ENCODE results near the gene GFI1B. TPM values are rescaled to one million over a fixed set of nuclear protein-coding genes. Genes with fewer than 3 reads are reported as not detected.
"Not testable (repeated sequence)": the region's sequence is repeated elsewhere in the genome, so short reads cannot be mapped to it uniquely, and the experiment has no call there.

Gene GFI1B
- total and polyA plus RNA-seq, 2 of the 4 experiments (the other 2 are of a cell fraction) = 0.02 TPM; not detected in 1

- H3K4me1 ChIP-seq (ENCODE audit: control insufficient read depth, insufficient read depth, low read length); H4K20me1 ChIP-seq (ENCODE audit: insufficient read depth, low read length); H3K36me3 ChIP-seq (ENCODE audit: control insufficient read depth, insufficient read depth, low read length); H4K5ac ChIP-seq (ENCODE audit: low read depth, low read length); dilution Hi-C loops (cut with HindIII; ENCODE audit: low sequenced_read_pairs, unreplicated experiment); POLR2A ChIA-PET (ENCODE audit: unreplicated experiment); H2AFZ ChIP-seq (replicated peaks; ENCODE audit: low read length, poor library complexity); H3K9me3 ChIP-seq (ENCODE audit: control insufficient read depth, insufficient read depth, low read length); H2BK5ac ChIP-seq (ENCODE audit: low read depth, low read length, poor library complexity, severe bottlenecking); ATAC-seq (ENCODE audit: low read depth); DNase-seq; H4K8ac ChIP-seq (ENCODE audit: low read depth in 2 of 2, low read length in 2 of 2); H4K91ac ChIP-seq (ENCODE audit: insufficient read depth, low read depth, low read length); H3K4me2 ChIP-seq (ENCODE audit: low read depth, low read length); H3K4me3 ChIP-seq (ENCODE audit: insufficient read depth, low read depth, low read length); H2AK5ac ChIP-seq (ENCODE audit: low read depth, low read length); H2BK120ac ChIP-seq (ENCODE audit: low read depth, low read length); CTCF ChIA-PET; H3K9ac ChIP-seq (ENCODE audit: low read depth, low read length); H3K79me1 ChIP-seq (ENCODE audit: low read depth in 1 of 2, low read length in 2 of 2); H3K14ac ChIP-seq (replicated peaks; ENCODE audit: low read depth, low read length); H2BK20ac ChIP-seq (ENCODE audit: low read depth, low read length); H3K23ac ChIP-seq (ENCODE audit: low read depth, low read length); H3K56ac ChIP-seq (ENCODE audit: extremely low read depth, insufficient read depth, low read length); H3K9me1 ChIP-seq (ENCODE audit: insufficient read depth, low read length); in situ Hi-C loops (cut with MboI; ENCODE audit: low sequenced_read_pairs); intact Hi-C loops (cut with micrococcal nuclease); H2BK15ac ChIP-seq (ENCODE audit: low read depth, low read length); H3K18ac ChIP-seq (ENCODE audit: low read depth, low read length); H3K27ac ChIP-seq (ENCODE audit: insufficient read depth, low read length); BruUV-seq (replicated peaks); H3K4ac ChIP-seq (ENCODE audit: low read depth, low read length); H2AK9ac ChIP-seq (replicated peaks; ENCODE audit: low read depth, low read length, poor library complexity): not testable (repeated sequence)
- H3K27me3 ChIP-seq (ENCODE audit: control insufficient read depth, insufficient read depth, low read length) = peaks cover 32% of the 10 kb centered on the region
- no CpG with 5 or more reads among the region's 3 CpGs for WGBS, 2 experiments (ENCODE audit: extremely low coverage in 2 of 2, insufficient read length in 1 of 2)
Measured at GRCh38 chr9:132967908-132968307, 10.6 kb upstream of the GFI1B start.

All from IMR-90 (cell line).